ENCODE data around the gene GALNT2.

Gene GALNT2

GRCh38 chr1:230312676-230313075 is 245.6 kb downstream of the GALNT2 start:
- DNase-seq, result no peak

- no peak for DNase-seq
Measured at GRCh38 chr1:230313453-230314141, 246.6 kb downstream of the GALNT2 start.

- no peak for DNase-seq
Measured at GRCh38 chr1:230314142-230314470, 247.1 kb downstream of the GALNT2 start.

GRCh38 chr1:230315099-230315498 is 248.1 kb downstream of the GALNT2 start:
- DNase-seq, result no peak

- DNase-seq, result no peak
Measured at GRCh38 chr1:230316864-230317745, 250.1 kb downstream of the GALNT2 start.

- no peak for DNase-seq
Measured at GRCh38 chr1:230317823-230318819, 251.1 kb downstream of the GALNT2 start.

GRCh38 chr1:230319014-230319747 is 252.1 kb downstream of the GALNT2 start:
- DNase-seq, result no peak

GRCh38 chr1:230320804-230321203 is 253.8 kb downstream of the GALNT2 start:
- DNase-seq, result no peak

- no peak for DNase-seq
Measured at GRCh38 chr1:230321341-230321740, 254.3 kb downstream of the GALNT2 start.

- DNase-seq, result no peak
Measured at GRCh38 chr1:230321741-230322420, 254.8 kb downstream of the GALNT2 start.

- DNase-seq, result no peak
Measured at GRCh38 chr1:230322421-230322756, 255.4 kb downstream of the GALNT2 start.

- DNase-seq, result no peak
Measured at GRCh38 chr1:230322967-230323547, 256.0 kb downstream of the GALNT2 start.

GRCh38 chr1:230323686-230324085 is 256.6 kb downstream of the GALNT2 start:
- DNase-seq, result no peak

- DNase-seq, result no peak
Measured at GRCh38 chr1:230326971-230327891, 260.2 kb downstream of the GALNT2 start.

- DNase-seq, result no peak
Measured at GRCh38 chr1:230327892-230328284, 260.9 kb downstream of the GALNT2 start.

- DNase-seq, result no peak
Measured at GRCh38 chr1:230328342-230329015, 261.4 kb downstream of the GALNT2 start.

- DNase-seq, result no peak
Measured at GRCh38 chr1:230330157-230330556, 263.1 kb downstream of the GALNT2 start.

Measured in NCI-H1436 treated with DMSO at 0.1 percent for 48 hours (cell line).